H9 (cell line): ENCODE data around the gene USB1. TPM values are rescaled to one million over a fixed set of nuclear protein-coding genes. Genes with fewer than 3 reads are reported as not detected.
A peak's percentile ranks its signal among the peaks of the same experiment; 100 is the strongest.

ENCODE experiments used
- DNase-seq: peaks from one replicate; pipeline ENCODE4 v3.0.0-alpha.2; 2017
- H2AFZ ChIP-seq: one replicate; pipeline ENCODE4 v1.6.1; 2013; ENCODE audit warnings: mild to moderate bottlenecking, low read length, control low read depth, moderate library complexity
- H2AK5ac ChIP-seq: 2 replicates; pipeline ENCODE4 v1.6.1; 2013; ENCODE audit warnings: low read length, control low read depth, mixed read lengths; ENCODE audit not compliant: insufficient read length
- H2BK120ac ChIP-seq: one replicate; pipeline ENCODE4 v1.6.1; 2013; ENCODE audit warnings: low read depth, mild to moderate bottlenecking, low read length, control low read depth, inconsistent platforms; ENCODE audit not compliant: poor library complexity, severe bottlenecking
- H2BK12ac ChIP-seq: 2 replicates; pipeline ENCODE4 v1.6.1; 2013; ENCODE audit warnings: low read length, control low read depth, mixed read lengths, low read depth; ENCODE audit not compliant: insufficient read length
- H2BK15ac ChIP-seq: 2 replicates; pipeline ENCODE4 v1.6.1; 2013; ENCODE audit warnings: low read depth, low read length, control low read depth
- H2BK20ac ChIP-seq: one replicate; pipeline ENCODE4 v1.6.1; 2013; ENCODE audit warnings: low read depth, mild to moderate bottlenecking, low read length, control low read depth, inconsistent platforms; ENCODE audit not compliant: poor library complexity, severe bottlenecking
- H2BK5ac ChIP-seq: 2 replicates; pipeline ENCODE4 v1.6.1; 2013; ENCODE audit warnings: low read length, control low read depth, mixed read lengths; ENCODE audit not compliant: insufficient read length
- H3K14ac ChIP-seq: 2 replicates; pipeline ENCODE4 v1.6.1; 2013; ENCODE audit warnings: low read length, control low read depth; ENCODE audit not compliant: insufficient read depth
- H3K18ac ChIP-seq: 2 replicates; pipeline ENCODE4 v1.6.1; 2013; ENCODE audit warnings: low read depth, mild to moderate bottlenecking, mixed read lengths, low read length, control low read depth; ENCODE audit not compliant: insufficient read length
- H3K23ac ChIP-seq: 2 replicates; pipeline ENCODE4 v1.6.1; 2013; ENCODE audit warnings: low read length, control low read depth, mixed read lengths, low read depth; ENCODE audit not compliant: insufficient read length
- H3K23me2 ChIP-seq: 2 replicates; pipeline ENCODE4 v1.6.1; 2013; ENCODE audit warnings: low read depth, mild to moderate bottlenecking, mixed read lengths, low read length, control low read depth; ENCODE audit not compliant: insufficient read length, poor library complexity, severe bottlenecking
- H3K27ac ChIP-seq: 2 replicates; pipeline ENCODE4 v1.5.1; 2013; ENCODE audit warnings: low read length, control low read depth, mixed read lengths, low read depth; ENCODE audit not compliant: insufficient read length
- H3K27me3 ChIP-seq: 2 replicates; pipeline ENCODE4 v1.6.1; 2013; ENCODE audit warnings: low read length, control low read depth, inconsistent platforms; ENCODE audit not compliant: insufficient read depth
- H3K4ac ChIP-seq: 2 replicates; pipeline ENCODE4 v1.6.1; 2013; ENCODE audit warnings: low read depth, mild to moderate bottlenecking, control low read depth, inconsistent platforms, low read length, moderate library complexity
- H3K4me1 ChIP-seq: 2 replicates; pipeline ENCODE4 v1.6.1; 2013; ENCODE audit warnings: low read length, control low read depth, inconsistent platforms; ENCODE audit not compliant: insufficient read depth
- H3K4me2 ChIP-seq: 2 replicates; pipeline ENCODE4 v1.6.1; 2013; ENCODE audit warnings: low read length, control low read depth, mixed read lengths; ENCODE audit not compliant: insufficient read length, insufficient read depth
- H3K56ac ChIP-seq: 2 replicates; pipeline ENCODE4 v1.6.1; 2013; ENCODE audit warnings: low read depth, mild to moderate bottlenecking, mixed read lengths, low read length, control low read depth; ENCODE audit not compliant: insufficient read length
- H3K79me1 ChIP-seq: 2 replicates; pipeline ENCODE4 v1.6.1; 2013; ENCODE audit warnings: low read depth, mild to moderate bottlenecking, moderate library complexity, low read length, control low read depth, inconsistent platforms; ENCODE audit not compliant: insufficient read depth, poor library complexity, severe bottlenecking
- H3K79me2 ChIP-seq: 2 replicates; pipeline ENCODE4 v1.6.1; 2013; ENCODE audit warnings: low read length, control low read depth, inconsistent platforms; ENCODE audit not compliant: insufficient read depth
- H3K9ac ChIP-seq: 2 replicates; pipeline ENCODE4 v1.6.1; 2013; ENCODE audit warnings: low read length, control low read depth, mixed read lengths; ENCODE audit not compliant: insufficient read length; ENCODE audit errors: extremely low read depth
- H3K9me3 ChIP-seq: one replicate; pipeline ENCODE4 v1.6.1; 2013; ENCODE audit warnings: low read depth, low read length, inconsistent platforms; ENCODE audit not compliant: control insufficient read depth
- H3T11ph ChIP-seq: one replicate; pipeline ENCODE4 v1.6.1; 2013; ENCODE audit warnings: mild to moderate bottlenecking, low read length, control low read depth, inconsistent platforms
- H4K20me1 ChIP-seq: one replicate; pipeline ENCODE4 v1.6.1; 2013; ENCODE audit not compliant: control insufficient read depth, insufficient read length, insufficient read depth
- H4K5ac ChIP-seq: 2 replicates; pipeline ENCODE4 v1.6.1; 2013; ENCODE audit warnings: low read depth, mild to moderate bottlenecking, mixed read lengths, low read length, control low read depth; ENCODE audit not compliant: insufficient read length
- H4K8ac ChIP-seq: replicated peaks from 2 replicates; pipeline ENCODE4 v1.6.1; 2013; ENCODE audit warnings: low read length, control low read depth, mixed read lengths, low read depth; ENCODE audit not compliant: insufficient read length
- H4K91ac ChIP-seq: 2 replicates; pipeline ENCODE4 v1.6.1; 2013; ENCODE audit warnings: low read depth, mild to moderate bottlenecking, moderate library complexity, mixed read lengths, low read length, control low read depth; ENCODE audit not compliant: insufficient read length
- H3K27ac Mint-ChIP-seq, 3 experiments: 2 replicates in 2 of 3; 3 replicates in 1 of 3; pipeline ENCODE4 v1.8.0; 2020 to 2021; ENCODE audit warnings: mixed read lengths in 3 of 3, mild to moderate bottlenecking in 1 of 3, moderate library complexity in 1 of 3
- H3K27me3 Mint-ChIP-seq: 2 replicates; pipeline ENCODE4 v1.8.0; 2021; ENCODE audit warnings: low read depth, mild to moderate bottlenecking, moderate library complexity, mixed read lengths
- H3K36me3 Mint-ChIP-seq, 3 experiments: 2 replicates in 2 of 3; 3 replicates in 1 of 3; pipeline ENCODE4 v1.8.0; 2020 to 2021; ENCODE audit warnings: low read depth in 3 of 3, mixed read lengths in 3 of 3; ENCODE audit not compliant: insufficient read depth in 1 of 3
- H3K4me1 Mint-ChIP-seq, 2 experiments: 2 replicates each; pipeline ENCODE4 v1.8.0; 2020; ENCODE audit warnings: mixed read lengths in 2 of 2
- H3K4me3 Mint-ChIP-seq, 2 experiments: 2 replicates in 1 of 2; 3 replicates in 1 of 2; pipeline ENCODE4 v1.8.0; 2020 to 2021; ENCODE audit warnings: mild to moderate bottlenecking in 2 of 2, mixed read lengths in 2 of 2, moderate library complexity in 1 of 2
- H3K9me3 Mint-ChIP-seq, 2 experiments: 2 replicates in 1 of 2; 3 replicates in 1 of 2; pipeline ENCODE4 v1.8.0; 2020; ENCODE audit warnings: mild to moderate bottlenecking in 2 of 2, mixed read lengths in 2 of 2, moderate library complexity in 1 of 2
- CTCF ChIP-seq: fragments of 200-600 bp; sonication (generic); conservative IDR thresholded peaks from 3 replicates; pipeline ENCODE4 v1.8.0; 2021; ENCODE audit warnings: antibody characterized with exemption, mild to moderate bottlenecking
- WGBS: extraction: QIAGEN DNeasy Blood & Tissue Kit; methylation state at CpG from one replicate; pipeline ENCODE4 v1.1.7; 2013; ENCODE audit warnings: missing lambda C conversion rate, low lambda C conversion rate, mixed read lengths; ENCODE audit not compliant: insufficient read length; ENCODE audit errors: extremely low coverage; 5-methylcytosine and 5-hydroxymethylcytosine counted together
- total RNA-seq: library from RNA; stranded (reverse); gene quantifications from 2 replicates; pipeline ENCODE4 v1.2.1, GENCODE V29; 2021

Gene USB1
- total RNA-seq, 1 experiment from 2014 or later, result 65.0 TPM

GRCh38 chr16:57993897-57994296, 7.3 kb upstream of the USB1 start:
- Histone ChIP-seq H4K91ac (peak overlapping the region; percentile 28), H3K27ac (no peak overlapping the region), H3K79me2 (no peaks in the 10 kb centered on the region), H2AFZ (no peak overlapping the region), H3K9me3 (no peaks in the 10 kb centered on the region), H4K5ac (no peak overlapping the region), H3K4me1 (no peaks in the 10 kb centered on the region; the same call in 1 of the 2 replicates), H4K8ac (no peak overlapping the region), H3K4ac (no peak overlapping the region; the same call in 1 of the 2 replicates), H2BK120ac (no peak overlapping the region), H4K20me1 (no peaks in the 10 kb centered on the region), H2BK15ac (no peak overlapping the region), H2BK5ac (no peak overlapping the region), H3K56ac (no peak overlapping the region), H3K27me3 (no peaks in the 10 kb centered on the region), H2BK12ac (no peak overlapping the region), H3K4me2 (no peak overlapping the region), H2AK5ac (no peak overlapping the region), H3T11ph (no peak overlapping the region), H3K14ac (no peak overlapping the region; the same call in 1 of the 2 replicates), H3K9ac (no peak overlapping the region), H3K23me2 (no peaks in the 10 kb centered on the region), H3K18ac (no peak overlapping the region), H2BK20ac (no peak overlapping the region), H3K23ac (no peak overlapping the region), H3K79me1 (no peaks in the 10 kb centered on the region)
- Mint-ChIP-seq H3K4me1 (peaks cover 10 to 11% of the 10 kb centered on the region in 2 experiments), H3K36me3 (peaks cover 4 to 14% (median 12%) of the 10 kb centered on the region in 3 experiments; a peak in 6 of 7 replicates), H3K4me3 (no peak overlapping the region), H3K27me3 (no peaks in the 10 kb centered on the region; the same call in 1 of the 2 replicates), H3K9me3 (no peaks in the 10 kb centered on the region), H3K27ac (no peak overlapping the region)
- no peak for DNase-seq
- WGBS, result no CpG with 5 or more reads among the region's 5 CpGs
- no peak for TF ChIP-seq CTCF
